GM23338 (cell line): Measurements from ENCODE around the gene ETV6. TPM values are rescaled to one million over a fixed set of nuclear protein-coding genes. Genes with fewer than 3 reads are reported as not detected.

ENCODE experiments used
- ATAC-seq: fragments of 200-7000 bp; cut with Tn5 transposase; 3 replicates; pipeline ENCODE4 v1.9.1; 2020
- DNase-seq: peaks from one replicate; pipeline ENCODE4 v3.0.0-alpha.2; 2015; ENCODE audit warnings: low spot score
- H2AFZ ChIP-seq: fragments of 200-600 bp; sonication (generic); 2 replicates; pipeline ENCODE4 v1.8.0; 2016; ENCODE audit warnings: antibody characterized with exemption, mild to moderate bottlenecking, moderate library complexity
- H3F3A ChIP-seq: fragments of 200-600 bp; sonication (generic); replicated peaks from 2 replicates; pipeline ENCODE4 v1.8.0; 2017; ENCODE audit warnings: antibody characterized with exemption, mixed run types, low read depth
- H3K27ac ChIP-seq: fragments of 200-600 bp; sonication (generic); 2 replicates; pipeline ENCODE4 v1.6.1; 2016; ENCODE audit warnings: low read depth
- H3K27me3 ChIP-seq: fragments of 200-600 bp; sonication (generic); 2 replicates; pipeline ENCODE4 v1.8.0; 2016; ENCODE audit warnings: mild to moderate bottlenecking, mixed run types, moderate library complexity; ENCODE audit not compliant: insufficient read depth
- H3K36me3 ChIP-seq: fragments of 200-600 bp; sonication (generic); 2 replicates; pipeline ENCODE4 v1.8.0; 2016; ENCODE audit warnings: mild to moderate bottlenecking; ENCODE audit not compliant: insufficient read depth
- H3K4me1 ChIP-seq: fragments of 200-600 bp; sonication (generic); 2 replicates; pipeline ENCODE4 v1.8.0; 2016; ENCODE audit warnings: mild to moderate bottlenecking, moderate library complexity; ENCODE audit not compliant: insufficient read depth
- H3K4me2 ChIP-seq: fragments of 200-600 bp; sonication (generic); 2 replicates; pipeline ENCODE4 v1.7.1; 2017; ENCODE audit warnings: mixed run types
- H3K4me3 ChIP-seq: fragments of 200-600 bp; sonication (generic); 2 replicates; pipeline ENCODE4 v1.6.1; 2016; ENCODE audit warnings: mixed run types
- H3K79me2 ChIP-seq: fragments of 200-600 bp; sonication (generic); replicated peaks from 2 replicates; pipeline ENCODE4 v1.8.0; 2017; ENCODE audit warnings: mild to moderate bottlenecking; ENCODE audit not compliant: insufficient read depth
- H3K9me2 ChIP-seq: fragments of 200-600 bp; sonication (generic); 2 replicates; pipeline ENCODE4 v1.8.0; 2017; ENCODE audit not compliant: insufficient read depth
- H4K20me1 ChIP-seq: fragments of 200-600 bp; sonication (generic); replicated peaks from 2 replicates; pipeline ENCODE4 v1.8.0; 2017; ENCODE audit warnings: mild to moderate bottlenecking; ENCODE audit not compliant: insufficient read depth
- H3K27ac Mint-ChIP-seq: 2 replicates; pipeline ENCODE4 v1.8.0; 2020; ENCODE audit warnings: inconsistent platforms, mild to moderate bottlenecking, moderate library complexity, mixed read lengths
- H3K27me3 Mint-ChIP-seq: 3 replicates; pipeline ENCODE4 v1.8.0; 2022; ENCODE audit warnings: low read depth, mild to moderate bottlenecking, moderate library complexity, mixed read lengths, inconsistent platforms; ENCODE audit not compliant: insufficient read depth, poor library complexity
- H3K36me3 Mint-ChIP-seq: 3 replicates; pipeline ENCODE4 v1.8.0; 2021; ENCODE audit warnings: low read depth, mild to moderate bottlenecking, inconsistent platforms, moderate library complexity, mixed read lengths
- H3K4me1 Mint-ChIP-seq: 3 replicates; pipeline ENCODE4 v1.8.0; 2020; ENCODE audit warnings: mild to moderate bottlenecking, inconsistent platforms, mixed read lengths
- H3K4me3 Mint-ChIP-seq: 3 replicates; pipeline ENCODE4 v1.8.0; 2021; ENCODE audit warnings: moderate library complexity, mild to moderate bottlenecking, inconsistent platforms, mixed read lengths
- H3K9me3 Mint-ChIP-seq: 3 replicates; pipeline ENCODE4 v1.8.0; 2020; ENCODE audit warnings: moderate library complexity, mild to moderate bottlenecking, inconsistent platforms, mixed read lengths
- EZH2phosphoT487 ChIP-seq: fragments of 200-600 bp; sonication (generic); IDR thresholded peaks from one replicate; pipeline ENCODE4 v1.8.1; 2018; ENCODE audit warnings: antibody characterized with exemption; ENCODE audit not compliant: unreplicated experiment
- JUNB ChIP-seq: IDR thresholded peaks from one replicate; pipeline ENCODE4 v1.6.1; 2016; ENCODE audit warnings: antibody characterized with exemption; ENCODE audit not compliant: unreplicated experiment
- STAT1 ChIP-seq: IDR thresholded peaks from one replicate; pipeline ENCODE4 v1.6.1; 2016; ENCODE audit warnings: antibody characterized with exemption; ENCODE audit not compliant: unreplicated experiment
- ZNF114 ChIP-seq: fragments of 250-450 bp; sonication (Bioruptor Pico); IDR thresholded peaks from 2 replicates; pipeline ENCODE4 v1.5.0; 2020; ENCODE audit warnings: mild to moderate bottlenecking, moderate library complexity
- ZNF331 ChIP-seq: fragments of 250-450 bp; sonication (Bioruptor Pico); IDR thresholded peaks from 2 replicates; pipeline ENCODE4 v1.5.0; 2020; ENCODE audit warnings: low read depth, mild to moderate bottlenecking, moderate library complexity
- polyA plus RNA-seq: library from polyadenylated mRNA; unstranded; fragments of >200 nt; fragmentation: Nextera tagmentation; extraction: Ambion mirVana; gene quantifications from 2 replicates; pipeline ENCODE4 v1.2.1, GENCODE V29; 2016
- total RNA-seq: library from RNA; depleted of rRNA; stranded (reverse); fragments of >200 nt; shearing (Covaris generic); gene quantifications from 2 replicates; pipeline ENCODE4 v1.2.3, GENCODE V29; 2014
- TF ChIP-seq, protein P1 (sequence below): IDR thresholded peaks from one replicate; pipeline ENCODE4 v1.6.1; 2018; ENCODE audit warnings: antibody characterized with exemption; ENCODE audit not compliant: unreplicated experiment
- TF ChIP-seq, protein P2 (sequence below): IDR thresholded peaks from 2 replicates; pipeline ENCODE4 v1.6.1; 2016; ENCODE audit warnings: antibody characterized with exemption
- TF ChIP-seq, protein P3 (sequence below): fragments of 250-450 bp; sonication (Bioruptor Pico); IDR thresholded peaks from 2 replicates; pipeline ENCODE4 v1.5.0; 2020; ENCODE audit warnings: mild to moderate bottlenecking, moderate library complexity

The ETV6 gene
- total and polyA plus RNA-seq, 2 experiments from 2014 or later = 7.5 to 15.1 TPM

DNA sequence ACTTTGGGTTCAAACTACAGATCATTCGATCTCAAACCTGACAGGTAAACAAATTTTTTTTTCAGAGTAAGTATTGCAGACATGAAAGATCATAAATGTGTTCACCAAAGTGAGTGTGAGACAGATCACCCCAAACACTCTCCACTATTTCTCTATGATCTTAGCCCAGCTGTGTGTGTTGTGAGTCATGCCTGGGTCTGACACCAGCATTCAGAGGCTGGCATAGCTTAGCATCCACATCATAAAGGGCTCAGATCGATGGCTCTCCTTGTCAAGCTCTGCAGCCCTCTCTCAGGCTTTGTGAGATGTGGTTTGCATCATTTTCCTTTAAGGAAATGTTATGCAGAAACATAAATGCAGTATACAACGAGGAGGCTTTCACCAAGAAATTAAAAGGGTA is 164.9 kb downstream of the ETV6 start (continued):
- no peak for TF ChIP-seq EZH2phosphoT487
- TF ChIP-seq JUNB = no peak
- TF ChIP-seq, protein P1, sequence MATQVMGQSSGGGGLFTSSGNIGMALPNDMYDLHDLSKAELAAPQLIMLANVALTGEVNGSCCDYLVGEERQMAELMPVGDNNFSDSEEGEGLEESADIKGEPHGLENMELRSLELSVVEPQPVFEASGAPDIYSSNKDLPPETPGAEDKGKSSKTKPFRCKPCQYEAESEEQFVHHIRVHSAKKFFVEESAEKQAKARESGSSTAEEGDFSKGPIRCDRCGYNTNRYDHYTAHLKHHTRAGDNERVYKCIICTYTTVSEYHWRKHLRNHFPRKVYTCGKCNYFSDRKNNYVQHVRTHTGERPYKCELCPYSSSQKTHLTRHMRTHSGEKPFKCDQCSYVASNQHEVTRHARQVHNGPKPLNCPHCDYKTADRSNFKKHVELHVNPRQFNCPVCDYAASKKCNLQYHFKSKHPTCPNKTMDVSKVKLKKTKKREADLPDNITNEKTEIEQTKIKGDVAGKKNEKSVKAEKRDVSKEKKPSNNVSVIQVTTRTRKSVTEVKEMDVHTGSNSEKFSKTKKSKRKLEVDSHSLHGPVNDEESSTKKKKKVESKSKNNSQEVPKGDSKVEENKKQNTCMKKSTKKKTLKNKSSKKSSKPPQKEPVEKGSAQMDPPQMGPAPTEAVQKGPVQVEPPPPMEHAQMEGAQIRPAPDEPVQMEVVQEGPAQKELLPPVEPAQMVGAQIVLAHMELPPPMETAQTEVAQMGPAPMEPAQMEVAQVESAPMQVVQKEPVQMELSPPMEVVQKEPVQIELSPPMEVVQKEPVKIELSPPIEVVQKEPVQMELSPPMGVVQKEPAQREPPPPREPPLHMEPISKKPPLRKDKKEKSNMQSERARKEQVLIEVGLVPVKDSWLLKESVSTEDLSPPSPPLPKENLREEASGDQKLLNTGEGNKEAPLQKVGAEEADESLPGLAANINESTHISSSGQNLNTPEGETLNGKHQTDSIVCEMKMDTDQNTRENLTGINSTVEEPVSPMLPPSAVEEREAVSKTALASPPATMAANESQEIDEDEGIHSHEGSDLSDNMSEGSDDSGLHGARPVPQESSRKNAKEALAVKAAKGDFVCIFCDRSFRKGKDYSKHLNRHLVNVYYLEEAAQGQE = no peak
- TF ChIP-seq ZNF114 (CRISPR knock-in tag) = no peak
- no peak for TF ChIP-seq ZNF331 (CRISPR knock-in tag)
- TF ChIP-seq, protein P2, sequence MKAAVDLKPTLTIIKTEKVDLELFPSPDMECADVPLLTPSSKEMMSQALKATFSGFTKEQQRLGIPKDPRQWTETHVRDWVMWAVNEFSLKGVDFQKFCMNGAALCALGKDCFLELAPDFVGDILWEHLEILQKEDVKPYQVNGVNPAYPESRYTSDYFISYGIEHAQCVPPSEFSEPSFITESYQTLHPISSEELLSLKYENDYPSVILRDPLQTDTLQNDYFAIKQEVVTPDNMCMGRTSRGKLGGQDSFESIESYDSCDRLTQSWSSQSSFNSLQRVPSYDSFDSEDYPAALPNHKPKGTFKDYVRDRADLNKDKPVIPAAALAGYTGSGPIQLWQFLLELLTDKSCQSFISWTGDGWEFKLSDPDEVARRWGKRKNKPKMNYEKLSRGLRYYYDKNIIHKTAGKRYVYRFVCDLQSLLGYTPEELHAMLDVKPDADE = no peak

DNA sequence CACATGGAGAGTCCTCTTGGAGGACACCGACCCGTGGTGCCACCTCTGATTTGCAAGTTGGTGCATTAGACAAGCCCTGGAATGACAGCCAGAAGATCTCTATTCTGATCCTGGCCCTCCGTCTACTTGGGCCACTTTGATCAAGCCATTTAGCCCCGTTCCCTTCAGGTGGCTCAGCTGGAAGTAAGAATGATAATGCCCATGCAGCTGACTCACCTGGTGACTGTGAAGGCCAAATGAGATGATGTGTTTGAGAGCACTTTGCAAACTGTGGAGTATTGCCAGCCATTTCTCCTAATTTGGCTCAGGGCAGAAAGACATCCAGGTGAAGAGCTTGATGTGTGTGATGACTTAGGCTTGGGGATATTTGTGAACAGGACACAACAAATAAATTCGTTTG is 165.9 kb downstream of the ETV6 start:
- peaks cover 54% of the 10 kb centered on the region for H3K4me1 Mint-ChIP-seq

More for the DNA sequence above, 165.9 kb downstream of the ETV6 start:
- Histone ChIP-seq H3K4me2 (no peak overlapping the region), H3K27ac (no peak overlapping the region), H3K27me3 (no peaks in the 10 kb centered on the region), H4K20me1 (no peaks in the 10 kb centered on the region), H3K79me2 (no peaks in the 10 kb centered on the region), H3K36me3 (0 out of 2 replicates have a peak, but pooled peaks cover 3% of the 10 kb centered on the region), H3K4me1 (peaks cover 40% of the 10 kb centered on the region), H3F3A (no peaks in the 10 kb centered on the region), H2AFZ (no peak overlapping the region), H3K4me3 (no peak overlapping the region), H3K9me2 (no peaks in the 10 kb centered on the region)
- Mint-ChIP-seq H3K27me3 (no peaks in the 10 kb centered on the region), H3K36me3 (no peaks in the 10 kb centered on the region), H3K4me3 (no peak overlapping the region), H3K9me3 (no peaks in the 10 kb centered on the region; the same call in 2 of the 3 replicates), H3K27ac (no peak overlapping the region)
- TF ChIP-seq EZH2phosphoT487 (no peak), STAT1 (no peak)
- TF ChIP-seq, protein P3, sequence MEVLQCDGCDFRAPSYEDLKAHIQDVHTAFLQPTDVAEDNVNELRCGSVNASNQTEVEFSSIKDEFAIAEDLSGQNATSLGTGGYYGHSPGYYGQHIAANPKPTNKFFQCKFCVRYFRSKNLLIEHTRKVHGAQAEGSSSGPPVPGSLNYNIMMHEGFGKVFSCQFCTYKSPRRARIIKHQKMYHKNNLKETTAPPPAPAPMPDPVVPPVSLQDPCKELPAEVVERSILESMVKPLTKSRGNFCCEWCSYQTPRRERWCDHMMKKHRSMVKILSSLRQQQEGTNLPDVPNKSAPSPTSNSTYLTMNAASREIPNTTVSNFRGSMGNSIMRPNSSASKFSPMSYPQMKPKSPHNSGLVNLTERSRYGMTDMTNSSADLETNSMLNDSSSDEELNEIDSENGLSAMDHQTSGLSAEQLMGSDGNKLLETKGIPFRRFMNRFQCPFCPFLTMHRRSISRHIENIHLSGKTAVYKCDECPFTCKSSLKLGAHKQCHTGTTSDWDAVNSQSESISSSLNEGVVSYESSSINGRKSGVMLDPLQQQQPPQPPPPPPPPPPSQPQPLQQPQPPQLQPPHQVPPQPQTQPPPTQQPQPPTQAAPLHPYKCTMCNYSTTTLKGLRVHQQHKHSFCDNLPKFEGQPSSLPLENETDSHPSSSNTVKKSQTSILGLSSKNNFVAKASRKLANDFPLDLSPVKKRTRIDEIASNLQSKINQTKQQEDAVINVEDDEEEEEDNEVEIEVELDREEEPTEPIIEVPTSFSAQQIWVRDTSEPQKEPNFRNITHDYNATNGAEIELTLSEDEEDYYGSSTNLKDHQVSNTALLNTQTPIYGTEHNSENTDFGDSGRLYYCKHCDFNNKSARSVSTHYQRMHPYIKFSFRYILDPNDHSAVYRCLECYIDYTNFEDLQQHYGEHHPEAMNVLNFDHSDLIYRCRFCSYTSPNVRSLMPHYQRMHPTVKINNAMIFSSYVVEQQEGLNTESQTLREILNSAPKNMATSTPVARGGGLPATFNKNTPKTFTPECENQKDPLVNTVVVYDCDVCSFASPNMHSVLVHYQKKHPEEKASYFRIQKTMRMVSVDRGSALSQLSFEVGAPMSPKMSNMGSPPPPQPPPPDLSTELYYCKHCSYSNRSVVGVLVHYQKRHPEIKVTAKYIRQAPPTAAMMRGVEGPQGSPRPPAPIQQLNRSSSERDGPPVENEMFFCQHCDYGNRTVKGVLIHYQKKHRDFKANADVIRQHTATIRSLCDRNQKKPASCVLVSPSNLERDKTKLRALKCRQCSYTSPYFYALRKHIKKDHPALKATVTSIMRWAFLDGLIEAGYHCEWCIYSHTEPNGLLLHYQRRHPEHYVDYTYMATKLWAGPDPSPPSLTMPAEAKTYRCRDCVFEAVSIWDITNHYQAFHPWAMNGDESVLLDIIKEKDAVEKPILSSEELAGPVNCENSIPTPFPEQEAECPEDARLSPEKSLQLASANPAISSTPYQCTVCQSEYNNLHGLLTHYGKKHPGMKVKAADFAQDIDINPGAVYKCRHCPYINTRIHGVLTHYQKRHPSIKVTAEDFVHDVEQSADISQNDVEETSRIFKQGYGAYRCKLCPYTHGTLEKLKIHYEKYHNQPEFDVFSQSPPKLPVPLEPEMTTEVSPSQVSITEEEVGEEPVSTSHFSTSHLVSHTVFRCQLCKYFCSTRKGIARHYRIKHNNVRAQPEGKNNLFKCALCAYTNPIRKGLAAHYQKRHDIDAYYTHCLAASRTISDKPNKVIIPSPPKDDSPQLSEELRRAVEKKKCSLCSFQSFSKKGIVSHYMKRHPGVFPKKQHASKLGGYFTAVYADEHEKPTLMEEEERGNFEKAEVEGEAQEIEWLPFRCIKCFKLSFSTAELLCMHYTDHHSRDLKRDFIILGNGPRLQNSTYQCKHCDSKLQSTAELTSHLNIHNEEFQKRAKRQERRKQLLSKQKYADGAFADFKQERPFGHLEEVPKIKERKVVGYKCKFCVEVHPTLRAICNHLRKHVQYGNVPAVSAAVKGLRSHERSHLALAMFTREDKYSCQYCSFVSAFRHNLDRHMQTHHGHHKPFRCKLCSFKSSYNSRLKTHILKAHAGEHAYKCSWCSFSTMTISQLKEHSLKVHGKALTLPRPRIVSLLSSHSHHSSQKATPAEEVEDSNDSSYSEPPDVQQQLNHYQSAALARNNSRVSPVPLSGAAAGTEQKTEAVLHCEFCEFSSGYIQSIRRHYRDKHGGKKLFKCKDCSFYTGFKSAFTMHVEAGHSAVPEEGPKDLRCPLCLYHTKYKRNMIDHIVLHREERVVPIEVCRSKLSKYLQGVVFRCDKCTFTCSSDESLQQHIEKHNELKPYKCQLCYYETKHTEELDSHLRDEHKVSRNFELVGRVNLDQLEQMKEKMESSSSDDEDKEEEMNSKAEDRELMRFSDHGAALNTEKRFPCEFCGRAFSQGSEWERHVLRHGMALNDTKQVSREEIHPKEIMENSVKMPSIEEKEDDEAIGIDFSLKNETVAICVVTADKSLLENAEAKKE = peak; percentile 46; the same call in 1 of the 2 replicates
- ATAC-seq (no peak), DNase-seq (no peak)
